ENCODE results near the gene MT1E. TPM values are rescaled to one million over a fixed set of nuclear protein-coding genes. Genes with fewer than 3 reads are reported as not detected.

The MT1E gene
- total and polyA plus RNA-seq, 2 of the 8 experiments (the other 6 are each of a cell fraction or from before 2014, with no cell fraction given), result 7.9 to 117 TPM

DNA sequence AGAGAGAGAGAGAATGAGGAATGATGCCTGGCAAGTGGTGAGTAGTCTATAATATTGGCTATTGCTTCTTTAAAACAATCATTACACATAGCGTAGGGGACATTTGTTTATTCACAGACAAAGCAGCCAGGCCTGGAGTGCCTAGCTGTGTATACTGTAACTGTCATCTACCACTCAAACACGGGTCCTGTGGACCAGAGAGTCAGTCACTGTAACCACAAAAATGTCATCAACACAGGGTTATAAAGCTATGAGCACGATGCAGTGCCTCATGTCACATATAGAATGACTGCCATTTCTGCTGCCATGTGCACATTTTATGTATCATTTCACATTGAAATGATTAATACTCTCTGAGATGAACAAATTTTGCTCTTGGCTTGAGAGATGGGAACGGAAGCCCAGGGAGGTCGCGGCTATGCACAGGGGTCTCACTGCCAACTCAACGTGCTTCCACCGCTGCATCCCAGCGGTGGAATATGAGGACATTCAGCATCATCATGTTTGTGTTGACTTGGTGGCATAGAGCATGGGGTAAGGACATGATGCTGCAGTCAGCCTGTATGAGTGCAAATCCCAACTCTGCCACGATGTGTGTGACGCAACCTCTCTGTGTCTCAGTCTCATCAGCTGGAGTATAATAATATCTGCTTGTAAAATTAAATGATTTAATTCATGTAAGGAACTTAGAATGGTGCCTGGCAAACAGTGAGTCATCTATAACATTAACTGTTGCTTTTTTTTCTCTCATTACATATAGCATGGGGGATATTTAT, 47.4 kb downstream of the MT1E start (continued):
- TF ChIP-seq KDM4A (IDR thresholded peaks at IDR 0.05; ENCODE audit: low read depth, low read length, severe bottlenecking) (no peak), SUZ12 (IDR thresholded peaks at IDR 0.05; ENCODE audit: low read length) (no peak), EGR1 (IDR thresholded peaks at IDR 0.05; ENCODE audit: borderline replicate concordance, low read depth, low read length) (no peak), JUN (IDR thresholded peaks at IDR 0.05; ENCODE audit: low read depth, low read length) (no peak)
